Activated naive CD8-positive, alpha-beta T cell treated with anti-CD3 and anti-CD28 coated beads, Interleukin-2, amount 50 U/mL, for 16 hours (primary cell): Measurements from ENCODE around the gene PIMREG.

Source experiments
- DNase-seq: peaks from one replicate; pipeline ENCODE4 v3.0.0-alpha.2; 2020; ENCODE audit warnings: low read depth, low spot score

The PIMREG gene

GRCh38 chr17:6498356-6498755 is 54.1 kb downstream of the PIMREG start:
- DNase-seq, result no peak

DNA sequence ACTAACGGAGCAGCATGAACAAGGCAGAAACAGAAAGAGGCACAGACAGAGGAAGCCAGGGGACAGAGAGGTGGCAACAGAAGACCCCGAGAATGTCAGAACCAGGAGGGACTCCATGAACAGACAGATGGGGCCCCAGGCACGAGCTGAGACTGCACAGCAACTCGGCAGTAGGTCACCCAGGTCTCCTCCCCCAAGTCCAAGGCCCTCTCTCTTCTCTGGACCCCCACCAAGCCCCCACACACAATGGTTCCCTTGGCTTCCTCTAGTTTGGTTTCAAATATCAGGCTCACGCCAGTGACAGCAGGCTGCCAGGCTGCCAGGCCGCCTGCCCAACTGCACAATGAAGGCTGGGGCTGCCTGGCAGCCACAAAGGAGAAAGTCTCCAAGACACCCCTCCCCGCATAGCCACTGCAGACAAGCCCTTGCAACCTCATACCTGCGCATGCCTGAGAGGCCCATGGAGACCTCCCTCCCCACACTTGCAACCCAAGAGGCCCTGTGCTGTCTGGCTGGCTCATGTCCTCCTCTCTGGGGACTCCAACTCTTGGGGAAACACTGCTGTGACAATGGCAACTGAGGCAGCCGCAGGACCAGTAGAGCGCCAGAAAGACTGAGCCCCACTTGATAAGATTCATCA is 54.8 kb downstream of the PIMREG start:
- DNase-seq, result no peak
